HCT116 (cell line): ENCODE results near the gene VAMP1. TPM values are rescaled to one million over a fixed set of nuclear protein-coding genes. Genes with fewer than 3 reads are reported as not detected.

Source experiments
- ATAC-seq: fragments of 200-7000 bp; cut with Tn5 transposase; 2 replicates; pipeline ENCODE4 v1.9.1; 2020; ENCODE audit warnings: mild to moderate bottlenecking, moderate library complexity
- BruUV-seq: library from RNA; stranded (reverse); fragments of 400-500 nt; replicated peaks from 2 replicates; lab custom pipeline; 2021; lab: Mats Ljungman, UMichigan
- CTCF ChIA-PET: fragments of 300-600 bp; sonication (Branson Sonifier 250); formaldehyde crosslinking; loops from one replicate; lab custom pipeline; 2021; ENCODE audit warnings: antibody characterized with exemption; lab: Charles Lee
- POLR2A ChIA-PET: fragments of 300-600, 350-600 bp; sonication (Branson Sonifier 250); formaldehyde crosslinking; loops from one replicate; lab custom pipeline; 2021; ENCODE audit warnings: antibody characterized with exemption; lab: Charles Lee
- RAD21 ChIA-PET, 2 experiments: fragments of 300-600 bp; sonication (Branson Sonifier 250); formaldehyde crosslinking; loops; one replicate each; lab custom pipeline; 2023; ENCODE audit warnings: low total read pairs in 2 of 2; ENCODE audit not compliant: uncharacterized antibody in 2 of 2, unreplicated experiment in 2 of 2, low non-redundant PET in 1 of 2; lab: Charles Lee
- DNase-seq: peaks from one replicate; pipeline ENCODE4 v3.0.0-alpha.2; 2010; ENCODE audit warnings: low read depth, low spot score
- H2AFZ ChIP-seq: fragments of 200-600 bp; shearing (Covaris generic), sonication (generic); 2 replicates; pipeline ENCODE4 v1.6.1; 2017; ENCODE audit warnings: low read depth, mixed run types, mixed read lengths, antibody characterized with exemption, low read length; ENCODE audit not compliant: poor library complexity, severe bottlenecking
- H3K27ac ChIP-seq: 2 replicates; pipeline ENCODE4 v1.5.1; 2012; ENCODE audit warnings: low read depth, low read length
- H3K27me3 ChIP-seq: fragments of 200-600 bp; sonication (generic); 2 replicates; pipeline ENCODE4 v1.6.1; 2016; ENCODE audit warnings: mixed run types, low read length, mixed read lengths; ENCODE audit not compliant: insufficient read depth
- H3K36me3 ChIP-seq, 2 experiments: fragments of 200-500 bp in 1 of 2; fragments of 200-600 bp in 1 of 2; sonication (Bioruptor generic) in 1 of 2; sonication (generic) in 1 of 2; 2 replicates each; pipeline versions ENCODE4 v1.5.1 to v1.6.1; 2014 to 2016; ENCODE audit warnings: low read length in 2 of 2, inconsistent platforms in 1 of 2, mixed read lengths in 1 of 2, mixed run types in 1 of 2; ENCODE audit not compliant: insufficient read depth in 2 of 2, control insufficient read depth in 1 of 2
- H3K4me1 ChIP-seq, 2 experiments: fragments of 200-600 bp in 1 of 2; sonication (generic) in 1 of 2; 2 replicates each; pipeline versions ENCODE4 v1.5.1 to v1.6.1; 2012 to 2017; ENCODE audit warnings: low read length in 2 of 2, inconsistent platforms in 1 of 2, mild to moderate bottlenecking in 1 of 2, mixed read lengths in 1 of 2, mixed run types in 1 of 2, moderate library complexity in 1 of 2; ENCODE audit not compliant: insufficient read depth in 2 of 2, control insufficient read depth in 1 of 2
- H3K4me2 ChIP-seq: fragments of 200-600 bp; sonication (generic); 2 replicates; pipeline ENCODE4 v1.6.1; 2017; ENCODE audit warnings: mixed run types, low read length, mixed read lengths
- H3K4me3 ChIP-seq, 2 experiments: fragments of 200-600 bp in 1 of 2; sonication (generic) in 1 of 2; replicated peaks in 1 of 2; 2 replicates each; pipeline ENCODE4 v1.5.1; 2011 to 2016; ENCODE audit warnings: low read length in 2 of 2, control low read depth in 1 of 2, low read depth in 1 of 2, mild to moderate bottlenecking in 1 of 2, mixed read lengths in 1 of 2, mixed run types in 1 of 2
- H3K79me2 ChIP-seq: fragments of 200-600 bp; sonication (generic); 2 replicates; pipeline ENCODE4 v1.6.1; 2017; ENCODE audit warnings: mild to moderate bottlenecking, mixed run types, low read length, moderate library complexity, mixed read lengths; ENCODE audit not compliant: insufficient read depth
- H3K9ac ChIP-seq: fragments of 200-600 bp; sonication (generic); 2 replicates; pipeline ENCODE4 v1.6.1; 2016; ENCODE audit warnings: low read length, mixed read lengths
- H3K9me2 ChIP-seq: fragments of 200-600 bp; sonication (generic), shearing (Covaris generic); 2 replicates; pipeline ENCODE4 v1.6.1; 2017; ENCODE audit warnings: mixed run types, mild to moderate bottlenecking, moderate library complexity; ENCODE audit not compliant: insufficient read depth
- H3K9me3 ChIP-seq, 2 experiments: fragments of 200-500 bp in 1 of 2; fragments of 200-600 bp in 1 of 2; sonication (Bioruptor generic) in 1 of 2; sonication (generic) in 1 of 2; 2 replicates each; pipeline ENCODE4 v1.6.1; 2014 to 2017; ENCODE audit warnings: low read length in 2 of 2, mixed read lengths in 2 of 2, inconsistent platforms in 1 of 2, low read depth in 1 of 2, mild to moderate bottlenecking in 1 of 2, mixed run types in 1 of 2, moderate library complexity in 1 of 2; ENCODE audit not compliant: control insufficient read depth in 1 of 2, insufficient read depth in 1 of 2
- H4K20me1 ChIP-seq: fragments of 200-600 bp; sonication (generic), shearing (Covaris generic); 2 replicates; pipeline ENCODE4 v1.6.1; 2017; ENCODE audit warnings: mixed run types, mild to moderate bottlenecking, moderate library complexity; ENCODE audit not compliant: insufficient read depth
- CBX3 ChIP-seq: IDR thresholded peaks from 2 replicates; pipeline ENCODE4 v1.6.1; 2012; ENCODE audit warnings: low read depth
- CEBPB ChIP-seq: IDR thresholded peaks from 2 replicates; pipeline ENCODE4 v1.6.1; 2012; ENCODE audit warnings: low read depth
- EGR1 ChIP-seq: IDR thresholded peaks from 2 replicates; pipeline ENCODE4 v1.6.1; 2012; ENCODE audit warnings: low read depth
- ELF1 ChIP-seq: IDR thresholded peaks from 2 replicates; pipeline ENCODE4 v1.6.1; 2012; ENCODE audit warnings: low read depth, borderline replicate concordance
- EZH2 ChIP-seq: fragments of 200-600 bp; sonication (generic); IDR thresholded peaks from 2 replicates; pipeline ENCODE4 v1.6.1; 2017; ENCODE audit warnings: antibody characterized with exemption, mixed run types
- EZH2phosphoT487 ChIP-seq: fragments of 200-600 bp; IDR thresholded peaks from 2 replicates; pipeline ENCODE4 v1.6.1; 2018; ENCODE audit warnings: antibody characterized with exemption, borderline replicate concordance
- FOSL1 ChIP-seq: IDR thresholded peaks from 2 replicates; pipeline ENCODE4 v1.6.1; 2012; ENCODE audit warnings: low read depth
- JUND ChIP-seq: IDR thresholded peaks from 2 replicates; pipeline ENCODE4 v1.6.1; 2012
- POLR2A ChIP-seq: IDR thresholded peaks from 2 replicates; pipeline ENCODE4 v1.7.0; 2011; ENCODE audit warnings: borderline replicate concordance; ENCODE audit not compliant: insufficient read depth, insufficient read length; ENCODE audit errors: extremely low read depth
- POLR2AphosphoS5 ChIP-seq: IDR thresholded peaks from 2 replicates; pipeline ENCODE4 v1.6.1; 2011; ENCODE audit warnings: mild to moderate bottlenecking, low read depth, low read length, moderate library complexity
- RAD21 ChIP-seq: IDR thresholded peaks from 2 replicates; pipeline ENCODE4 v1.6.1; 2012; ENCODE audit warnings: low read depth, mild to moderate bottlenecking
- SIN3A ChIP-seq: IDR thresholded peaks from 2 replicates; pipeline ENCODE4 v1.6.1; 2012; ENCODE audit warnings: low read depth
- SP1 ChIP-seq: IDR thresholded peaks from 2 replicates; pipeline ENCODE4 v1.6.1; 2012; ENCODE audit warnings: low read depth
- SRF ChIP-seq: IDR thresholded peaks from 2 replicates; pipeline ENCODE4 v1.6.1; 2012; ENCODE audit warnings: low read depth
- YY1 ChIP-seq: IDR thresholded peaks from 2 replicates; pipeline ENCODE4 v1.6.1; 2011; ENCODE audit warnings: low read length, low read depth, moderate library complexity, mild to moderate bottlenecking; ENCODE audit not compliant: insufficient replicate concordance; ENCODE audit errors: extremely low read depth
- ZFX ChIP-seq: fragments of 450-650 bp; IDR thresholded peaks from 2 replicates; pipeline ENCODE4 v1.6.1; 2017
- ZNF274 ChIP-seq: fragments of 200-500 bp; sonication (Bioruptor generic); IDR thresholded peaks from 2 replicates; pipeline ENCODE4 v1.6.1; 2014; ENCODE audit warnings: mild to moderate bottlenecking, low read depth, low read length, inconsistent platforms
- intact Hi-C: fragments of 100-400 bp; cut with micrococcal nuclease; formaldehyde crosslinking; loops from 2 replicates; pipeline ENCODE4 v1.10.0; 2022
- total RNA-seq: library from RNA; stranded (reverse); gene quantifications from one replicate; pipeline ENCODE4 v1.2.1, GENCODE V29; 2021; ENCODE audit not compliant: unreplicated experiment
- TF ChIP-seq, protein P1 (sequence below): IDR thresholded peaks from 2 replicates; pipeline ENCODE4 v1.6.1; 2012; ENCODE audit warnings: low read depth
- TF ChIP-seq, protein P2 (sequence below): IDR thresholded peaks from 2 replicates; pipeline ENCODE4 v1.6.1; 2012
- TF ChIP-seq, protein P3 (sequence below), 3 experiments: fragments of 200-600 bp in 1 of 3; sonication (generic) in 1 of 3; IDR thresholded peaks in 2 of 3; conservative IDR thresholded peaks in 1 of 3; 2 replicates each; pipeline ENCODE4 v1.5.1; 2012 to 2017; ENCODE audit warnings: low read depth in 2 of 3, low read length in 2 of 3, antibody characterized with exemption in 1 of 3, borderline replicate concordance in 1 of 3, control low read depth in 1 of 3, mild to moderate bottlenecking in 1 of 3, mixed read lengths in 1 of 3, mixed run types in 1 of 3, moderate library complexity in 1 of 3; ENCODE audit not compliant: insufficient read depth in 1 of 3

Gene VAMP1
- total RNA-seq, 1 experiment from 2014 or later: 12.1 TPM

- ChIA-PET POLR2A (interaction anchor here (1.1 kb wide), 1 partner anchor 142 kb away, joined by 3 read pairs; no protein-coding TSS in a partner anchor), CTCF (interaction anchor here (0.8 kb wide), 1 partner anchor 69 kb away, joined by 3 read pairs; no protein-coding TSS in a partner anchor), RAD21 (no interaction called here)
- peaks cover 14 to 18% of the 10 kb centered on the region in 2 experiments; a peak in 3 of 4 replicates for H3K36me3 ChIP-seq
- no peak for DNase-seq
- no peak for ATAC-seq
- H3K4me1 ChIP-seq: peaks cover 11 to 27% of the 10 kb centered on the region in 2 experiments
- no peak overlapping the region for H3K4me2 ChIP-seq
- no peak overlapping the region for H2AFZ ChIP-seq
- H4K20me1 ChIP-seq: no peaks in the 10 kb centered on the region
- no peaks in the 10 kb centered on the region; the same call in 1 of the 2 replicates for H3K79me2 ChIP-seq
- no peak overlapping the region for H3K9ac ChIP-seq
- H3K4me3 ChIP-seq: no peak overlapping the region
- no peaks in the 10 kb centered on the region for H3K27me3 ChIP-seq
- BruUV-seq: no TSS peak
- H3K27ac ChIP-seq: no peak overlapping the region
- TF ChIP-seq ZNF274 (no peak), SRF (no peak), YY1 (no peak), CBX3 (no peak), JUND (no peak), CEBPB (no peak), ZFX (no peak), SP1 (no peak), POLR2A (no peak), ELF1 (no peak), RAD21 (no peak), FOSL1 (no peak), POLR2AphosphoS5 (no peak), EGR1 (no peak), SIN3A (no peak), EZH2 (no peak), EZH2phosphoT487 (no peak)
- TF ChIP-seq, protein P1, sequence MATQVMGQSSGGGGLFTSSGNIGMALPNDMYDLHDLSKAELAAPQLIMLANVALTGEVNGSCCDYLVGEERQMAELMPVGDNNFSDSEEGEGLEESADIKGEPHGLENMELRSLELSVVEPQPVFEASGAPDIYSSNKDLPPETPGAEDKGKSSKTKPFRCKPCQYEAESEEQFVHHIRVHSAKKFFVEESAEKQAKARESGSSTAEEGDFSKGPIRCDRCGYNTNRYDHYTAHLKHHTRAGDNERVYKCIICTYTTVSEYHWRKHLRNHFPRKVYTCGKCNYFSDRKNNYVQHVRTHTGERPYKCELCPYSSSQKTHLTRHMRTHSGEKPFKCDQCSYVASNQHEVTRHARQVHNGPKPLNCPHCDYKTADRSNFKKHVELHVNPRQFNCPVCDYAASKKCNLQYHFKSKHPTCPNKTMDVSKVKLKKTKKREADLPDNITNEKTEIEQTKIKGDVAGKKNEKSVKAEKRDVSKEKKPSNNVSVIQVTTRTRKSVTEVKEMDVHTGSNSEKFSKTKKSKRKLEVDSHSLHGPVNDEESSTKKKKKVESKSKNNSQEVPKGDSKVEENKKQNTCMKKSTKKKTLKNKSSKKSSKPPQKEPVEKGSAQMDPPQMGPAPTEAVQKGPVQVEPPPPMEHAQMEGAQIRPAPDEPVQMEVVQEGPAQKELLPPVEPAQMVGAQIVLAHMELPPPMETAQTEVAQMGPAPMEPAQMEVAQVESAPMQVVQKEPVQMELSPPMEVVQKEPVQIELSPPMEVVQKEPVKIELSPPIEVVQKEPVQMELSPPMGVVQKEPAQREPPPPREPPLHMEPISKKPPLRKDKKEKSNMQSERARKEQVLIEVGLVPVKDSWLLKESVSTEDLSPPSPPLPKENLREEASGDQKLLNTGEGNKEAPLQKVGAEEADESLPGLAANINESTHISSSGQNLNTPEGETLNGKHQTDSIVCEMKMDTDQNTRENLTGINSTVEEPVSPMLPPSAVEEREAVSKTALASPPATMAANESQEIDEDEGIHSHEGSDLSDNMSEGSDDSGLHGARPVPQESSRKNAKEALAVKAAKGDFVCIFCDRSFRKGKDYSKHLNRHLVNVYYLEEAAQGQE: no peak
- TF ChIP-seq, protein P2, sequence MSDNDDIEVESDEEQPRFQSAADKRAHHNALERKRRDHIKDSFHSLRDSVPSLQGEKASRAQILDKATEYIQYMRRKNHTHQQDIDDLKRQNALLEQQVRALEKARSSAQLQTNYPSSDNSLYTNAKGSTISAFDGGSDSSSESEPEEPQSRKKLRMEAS: no peak
- TF ChIP-seq, protein P3, sequence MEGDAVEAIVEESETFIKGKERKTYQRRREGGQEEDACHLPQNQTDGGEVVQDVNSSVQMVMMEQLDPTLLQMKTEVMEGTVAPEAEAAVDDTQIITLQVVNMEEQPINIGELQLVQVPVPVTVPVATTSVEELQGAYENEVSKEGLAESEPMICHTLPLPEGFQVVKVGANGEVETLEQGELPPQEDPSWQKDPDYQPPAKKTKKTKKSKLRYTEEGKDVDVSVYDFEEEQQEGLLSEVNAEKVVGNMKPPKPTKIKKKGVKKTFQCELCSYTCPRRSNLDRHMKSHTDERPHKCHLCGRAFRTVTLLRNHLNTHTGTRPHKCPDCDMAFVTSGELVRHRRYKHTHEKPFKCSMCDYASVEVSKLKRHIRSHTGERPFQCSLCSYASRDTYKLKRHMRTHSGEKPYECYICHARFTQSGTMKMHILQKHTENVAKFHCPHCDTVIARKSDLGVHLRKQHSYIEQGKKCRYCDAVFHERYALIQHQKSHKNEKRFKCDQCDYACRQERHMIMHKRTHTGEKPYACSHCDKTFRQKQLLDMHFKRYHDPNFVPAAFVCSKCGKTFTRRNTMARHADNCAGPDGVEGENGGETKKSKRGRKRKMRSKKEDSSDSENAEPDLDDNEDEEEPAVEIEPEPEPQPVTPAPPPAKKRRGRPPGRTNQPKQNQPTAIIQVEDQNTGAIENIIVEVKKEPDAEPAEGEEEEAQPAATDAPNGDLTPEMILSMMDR (IDR thresholded peaks at IDR 0.05 in 2 of 3, conservative IDR thresholded peaks at IDR 0.05 in 1 of 3; ENCODE audit: borderline replicate concordance in 1 of 3, insufficient read depth in 1 of 3, low read depth in 2 of 3, low read length in 2 of 3): no peak
- intact Hi-C loops: loop anchor here (5.0 kb wide), 1 partner anchor 131 kb away; no protein-coding TSS in a partner anchor
- no peaks in the 10 kb centered on the region for H3K9me3 ChIP-seq
- H3K9me2 ChIP-seq: no peaks in the 10 kb centered on the region
Observed at GRCh38 chr12:6468283-6468575, 2.2 kb downstream of the VAMP1 start.
